Measurements from ENCODE around the gene TTBK2.

GRCh38 chr15:42760759-42761158, 159.8 kb downstream of the TTBK2 start:
- TF ChIP-seq POLR2A (IDR thresholded peaks at IDR 0.05; ENCODE audit: low read length) (no peak), GATA1 (IDR thresholded peaks at IDR 0.05; ENCODE audit: low read depth, low read length) (no peak)
